Endothelial cell of umbilical vein (primary cell): ENCODE results near the gene PTH1R. TPM values are rescaled to one million over a fixed set of nuclear protein-coding genes. Genes with fewer than 3 reads are reported as not detected.
A peak's percentile ranks its signal among the peaks of the same experiment; 100 is the strongest.

ENCODE experiments used
- BruUV-seq: library from RNA; stranded (reverse); fragments of 400-500 nt; replicated peaks from 2 replicates; lab custom pipeline; 2021; lab: Mats Ljungman, UMichigan
- CTCF ChIA-PET: fragments of 300-600, 350-600 bp; sonication (Branson Sonifier 250); formaldehyde crosslinking; loops from one replicate; lab custom pipeline; 2021; ENCODE audit warnings: antibody characterized with exemption, inconsistent platforms; lab: Charles Lee
- POLR2A ChIA-PET: fragments of 300-600, 350-600 bp; sonication (Branson Sonifier 250); formaldehyde crosslinking; loops from one replicate; lab custom pipeline; 2021; ENCODE audit warnings: antibody characterized with exemption, inconsistent platforms; lab: Charles Lee
- DNase-seq: peaks from one replicate; pipeline ENCODE4 v3.0.0-alpha.2; 2011; ENCODE audit warnings: low read depth, low spot score
- FAIRE-seq: peaks from 2 replicates; lab custom pipeline; 2011; peaks lifted over from hg19 to GRCh38; lab: Jason Lieb, UNC
- H2AFZ ChIP-seq: 2 replicates; pipeline ENCODE4 v1.6.0; 2012; ENCODE audit warnings: low read depth, low read length, control low read depth, inconsistent platforms
- H3K27ac ChIP-seq: 2 replicates; pipeline ENCODE4 v1.5.1; 2011; ENCODE audit warnings: low read depth, mild to moderate bottlenecking, control low read depth, low read length, moderate library complexity; ENCODE audit not compliant: insufficient read depth
- H3K27me3 ChIP-seq, 2 experiments: 2 replicates each; pipeline versions ENCODE4 v1.6.0 to v1.6.1; 2011; ENCODE audit warnings: low read length in 2 of 2, mixed read lengths in 1 of 2; ENCODE audit not compliant: control insufficient read depth in 2 of 2, insufficient read depth in 2 of 2
- H3K36me3 ChIP-seq, 2 experiments: 2 replicates in 1 of 2; 3 replicates in 1 of 2; pipeline ENCODE4 v1.5.1; 2011; ENCODE audit warnings: low read length in 2 of 2, mild to moderate bottlenecking in 1 of 2, moderate library complexity in 1 of 2; ENCODE audit not compliant: control insufficient read depth in 2 of 2, insufficient read depth in 2 of 2; ENCODE audit errors: extremely low read depth in 1 of 2
- H3K4me1 ChIP-seq: 3 replicates; pipeline ENCODE4 v1.5.1; 2011; ENCODE audit warnings: mild to moderate bottlenecking, low read length; ENCODE audit not compliant: control insufficient read depth, insufficient read depth; ENCODE audit errors: extremely low read depth
- H3K4me2 ChIP-seq: 2 replicates; pipeline ENCODE4 v1.6.1; 2011; ENCODE audit warnings: low read length, control low read depth, mixed read lengths; ENCODE audit not compliant: insufficient read depth
- H3K4me3 ChIP-seq, 3 experiments: fragments of 200-600 bp in 1 of 3; sonication (generic), shearing (Covaris generic) in 1 of 3; replicated peaks in 1 of 3; 2 replicates each; pipeline ENCODE4 v1.5.1; 2011 to 2016; ENCODE audit warnings: control low read depth in 3 of 3, low read length in 3 of 3, mild to moderate bottlenecking in 2 of 3, inconsistent platforms in 1 of 3, low read depth in 1 of 3, moderate library complexity in 1 of 3; ENCODE audit not compliant: insufficient read depth in 1 of 3
- H3K79me2 ChIP-seq: 2 replicates; pipeline ENCODE4 v1.6.0; 2012; ENCODE audit warnings: low read length, inconsistent platforms; ENCODE audit not compliant: control insufficient read depth, insufficient read depth
- H3K9ac ChIP-seq: replicated peaks from 2 replicates; pipeline ENCODE3; 2011; ENCODE audit warnings: low read length, control low read depth; ENCODE audit not compliant: insufficient read depth; ENCODE audit errors: extremely low read depth
- H3K9me1 ChIP-seq: replicated peaks from 3 replicates; pipeline ENCODE4 v1.6.0; 2011; ENCODE audit warnings: mild to moderate bottlenecking, low read length; ENCODE audit not compliant: control insufficient read depth, insufficient read depth; ENCODE audit errors: extremely low read depth
- H3K9me3 ChIP-seq: replicated peaks from 2 replicates; pipeline ENCODE4 v1.5.1; 2012; ENCODE audit warnings: low read length, inconsistent platforms; ENCODE audit not compliant: control insufficient read depth, insufficient read depth
- H4K20me1 ChIP-seq: replicated peaks from 2 replicates; pipeline ENCODE3; 2011; ENCODE audit warnings: mild to moderate bottlenecking, low read length; ENCODE audit not compliant: control insufficient read depth, insufficient read depth; ENCODE audit errors: extremely low read depth
- EZH2 ChIP-seq: IDR thresholded peaks from 2 replicates; pipeline ENCODE4 v1.6.1; 2012; ENCODE audit warnings: borderline replicate concordance, low read depth, mild to moderate bottlenecking, moderate library complexity, low read length, inconsistent platforms; ENCODE audit not compliant: severe bottlenecking
- FOS ChIP-seq: IDR thresholded peaks from 2 replicates; pipeline ENCODE4 v1.6.1; 2011; ENCODE audit warnings: mild to moderate bottlenecking, low read length, moderate library complexity, borderline replicate concordance; ENCODE audit not compliant: insufficient read depth
- GATA2 ChIP-seq: IDR thresholded peaks from 2 replicates; pipeline ENCODE4 v1.7.0; 2011; ENCODE audit warnings: low read depth, mild to moderate bottlenecking, moderate library complexity, mixed read lengths, low read length; ENCODE audit not compliant: insufficient read length, insufficient read depth
- JUN ChIP-seq: IDR thresholded peaks from 2 replicates; pipeline ENCODE4 v1.6.1; 2011; ENCODE audit warnings: borderline replicate concordance, low read depth; ENCODE audit not compliant: insufficient read length, insufficient read depth
- MYC ChIP-seq: IDR thresholded peaks from one replicate; pipeline ENCODE4 v1.6.1; 2011; ENCODE audit warnings: mild to moderate bottlenecking, low read depth, low read length
- POLR2A ChIP-seq: IDR thresholded peaks from 2 replicates; pipeline ENCODE4 v1.6.1; 2012; ENCODE audit warnings: low read depth, mild to moderate bottlenecking, control low read depth, low read length
- POLR2AphosphoS5 ChIP-seq: IDR thresholded peaks from 2 replicates; pipeline ENCODE4 v1.6.1; 2012; ENCODE audit warnings: low read depth, mild to moderate bottlenecking, control low read depth, low read length, moderate library complexity; ENCODE audit not compliant: insufficient read depth
- dilution Hi-C: fragments of 300-500 bp; cut with MboI; formaldehyde crosslinking; loops from one replicate; pipeline ENCODE4 v1.15.0; 2019; ENCODE audit warnings: low sequenced_read_pairs; ENCODE audit not compliant: extremely low pct_ligation_motif_present
- intact Hi-C: fragments of 100-400 bp; cut with micrococcal nuclease; formaldehyde crosslinking; loops from one replicate; pipeline ENCODE4 v1.10.0; 2022
- polyA plus RNA-seq, 4 experiments: library from polyadenylated mRNA; depleted of rRNA in 3 of 4; stranded (reverse) in 3 of 4; unstranded in 1 of 4; fragments of >200 nt; gene quantifications; 2 replicates each; pipeline versions ENCODE4 v1.2.1 to v1.2.3, GENCODE V29; 2011 to 2012; ENCODE audit warnings: missing spikeins in 1 of 4
- total RNA-seq: library from RNA; stranded (reverse); gene quantifications from 2 replicates; pipeline ENCODE4 v1.2.3, GENCODE V29; 2021
- TF ChIP-seq, protein P1 (sequence below), 2 donors: IDR thresholded peaks; 1 replicate in 1 of 2; 2 replicates in 1 of 2; pipeline ENCODE4 v1.5.1; 2011; ENCODE audit warnings: low read length in 2 of 2, mild to moderate bottlenecking in 2 of 2, moderate library complexity in 2 of 2, control low read depth in 1 of 2, inconsistent platforms in 1 of 2, low read depth in 1 of 2; ENCODE audit not compliant: insufficient read depth in 1 of 2; ENCODE audit errors: extremely low read depth in 1 of 2
- TF ChIP-seq, protein P2 (sequence below): IDR thresholded peaks from 2 replicates; pipeline ENCODE4 v1.6.1; 2011; ENCODE audit not compliant: insufficient read depth, insufficient read length

PTH1R gene
- total and polyA plus RNA-seq, 2 donors (not counting 3 experiments of a cell fraction or from before 2014, with no cell fraction given) = 0.08 to 0.46 TPM

DNA sequence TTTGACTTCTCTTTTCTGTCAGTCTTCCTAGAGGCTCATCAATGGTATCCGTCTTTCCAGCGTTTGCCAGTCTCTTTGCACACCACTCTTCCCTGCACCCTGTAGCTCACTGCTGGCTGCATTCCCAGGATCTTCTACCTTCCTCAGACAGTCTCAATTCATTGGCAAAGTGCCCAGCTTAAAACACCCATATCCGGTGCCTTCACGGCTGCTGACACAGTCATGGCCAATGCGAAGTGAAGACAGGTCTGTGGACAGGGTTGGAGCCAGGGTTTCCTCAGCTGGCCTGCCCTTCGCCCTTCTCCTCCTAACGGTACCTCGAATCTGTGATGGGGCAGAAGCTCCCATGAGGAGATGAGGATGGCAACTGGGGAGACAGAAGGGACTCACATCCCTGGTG, 36.1 kb downstream of the PTH1R start:
- dilution Hi-C loops (no loop called here), intact Hi-C loops (no loop called here)
- Histone ChIP-seq H3K9me1 (no peaks in the 10 kb centered on the region), H3K27me3 (no peaks in the 10 kb centered on the region), H3K9me3 (no peaks in the 10 kb centered on the region), H2AFZ (no peak overlapping the region), H3K36me3 (no peaks in the 10 kb centered on the region), H3K79me2 (no peaks in the 10 kb centered on the region), H3K27ac (no peak overlapping the region), H3K4me3 (no peak overlapping the region), H3K9ac (no peak overlapping the region), H3K4me2 (no peak overlapping the region), H4K20me1 (no peaks in the 10 kb centered on the region), H3K4me1 (peaks cover 10% of the 10 kb centered on the region)
- FAIRE-seq (peak; percentile 86), DNase-seq (peak; percentile 44)
- no peak for TF ChIP-seq POLR2A
- TF ChIP-seq JUN = no peak
- TF ChIP-seq, protein P1, sequence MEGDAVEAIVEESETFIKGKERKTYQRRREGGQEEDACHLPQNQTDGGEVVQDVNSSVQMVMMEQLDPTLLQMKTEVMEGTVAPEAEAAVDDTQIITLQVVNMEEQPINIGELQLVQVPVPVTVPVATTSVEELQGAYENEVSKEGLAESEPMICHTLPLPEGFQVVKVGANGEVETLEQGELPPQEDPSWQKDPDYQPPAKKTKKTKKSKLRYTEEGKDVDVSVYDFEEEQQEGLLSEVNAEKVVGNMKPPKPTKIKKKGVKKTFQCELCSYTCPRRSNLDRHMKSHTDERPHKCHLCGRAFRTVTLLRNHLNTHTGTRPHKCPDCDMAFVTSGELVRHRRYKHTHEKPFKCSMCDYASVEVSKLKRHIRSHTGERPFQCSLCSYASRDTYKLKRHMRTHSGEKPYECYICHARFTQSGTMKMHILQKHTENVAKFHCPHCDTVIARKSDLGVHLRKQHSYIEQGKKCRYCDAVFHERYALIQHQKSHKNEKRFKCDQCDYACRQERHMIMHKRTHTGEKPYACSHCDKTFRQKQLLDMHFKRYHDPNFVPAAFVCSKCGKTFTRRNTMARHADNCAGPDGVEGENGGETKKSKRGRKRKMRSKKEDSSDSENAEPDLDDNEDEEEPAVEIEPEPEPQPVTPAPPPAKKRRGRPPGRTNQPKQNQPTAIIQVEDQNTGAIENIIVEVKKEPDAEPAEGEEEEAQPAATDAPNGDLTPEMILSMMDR (IDR thresholded peaks at IDR 0.05; ENCODE audit: extremely low read depth in 1 of 2, insufficient read depth in 1 of 2, low read depth in 1 of 2, low read length in 2 of 2) = no peak
- TF ChIP-seq MYC = no peak
- TF ChIP-seq GATA2 = no peak
- TF ChIP-seq POLR2AphosphoS5 = no peak
- no peak for TF ChIP-seq FOS
- TF ChIP-seq, protein P2, sequence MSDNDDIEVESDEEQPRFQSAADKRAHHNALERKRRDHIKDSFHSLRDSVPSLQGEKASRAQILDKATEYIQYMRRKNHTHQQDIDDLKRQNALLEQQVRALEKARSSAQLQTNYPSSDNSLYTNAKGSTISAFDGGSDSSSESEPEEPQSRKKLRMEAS = no peak
- no peak for TF ChIP-seq EZH2
- CTCF ChIA-PET = interaction anchor here (0.6 to 2.5 kb wide), 7 partner anchors 10 to 68 kb away, joined by 3 to 10 read pairs (median 4); partner anchors contain the start of gene CCDC12
- no TSS peak for BruUV-seq
- POLR2A ChIA-PET = no interaction called here
